Measurements from ENCODE around the gene PARD3B. TPM values are rescaled to one million over a fixed set of nuclear protein-coding genes. Genes with fewer than 3 reads are reported as not detected.

Gene PARD3B
- total and polyA plus RNA-seq, 10 of the 15 experiments (the other 5 are each of a cell fraction or from before 2014, with no cell fraction given) = 0.01 to 0.54 (median 0.07) TPM; not detected in 7

DNA sequence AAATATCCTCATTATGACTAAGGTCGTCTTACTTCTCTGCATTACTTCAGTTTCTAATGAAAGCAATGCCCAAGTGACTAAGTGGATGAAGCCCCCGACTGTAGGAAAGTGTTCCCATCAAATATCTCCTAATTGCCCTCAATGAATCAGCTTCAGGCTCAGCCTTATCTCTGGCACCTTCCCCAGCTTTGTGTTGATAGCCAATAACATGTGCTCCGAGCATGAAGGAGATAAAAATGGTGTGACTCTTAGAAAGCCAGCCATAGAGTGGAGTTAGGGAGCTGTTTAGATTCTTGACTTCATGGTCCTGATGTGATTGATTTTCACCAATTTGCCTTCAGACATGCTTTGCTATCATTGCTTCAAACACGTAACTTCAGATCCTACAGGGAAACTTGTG, 797.8 kb downstream of the PARD3B start:
- ChIA-PET RAD21 (ENCODE audit: unreplicated experiment) (no interaction called here), POLR2A (no interaction called here), SMC1A (ENCODE audit: uncharacterized antibody, unreplicated experiment) (no interaction called here), CTCF (no interaction called here)
- FAIRE-seq = no peak
- no peak for DNase-seq (ENCODE audit: low read depth, low spot score)
- in situ Hi-C loops (cut with MboI) = no loop called here
- H3K4me1 ChIP-seq (ENCODE audit: control insufficient read depth, insufficient read depth, low read length) = no peaks in the 10 kb centered on the region
- intact Hi-C loops (cut with micrococcal nuclease; ENCODE audit: unreplicated experiment) = no loop called here
- no peak overlapping the region for H2AFZ ChIP-seq (ENCODE audit: control insufficient read depth, low read depth, low read length)
- H3K27ac ChIP-seq (ENCODE audit: control insufficient read depth, insufficient read depth) = no peak overlapping the region
- no peaks in the 10 kb centered on the region for H3K9me3 ChIP-seq (replicated peaks; ENCODE audit: control insufficient read depth, insufficient read depth, low read length)
- no peaks in the 10 kb centered on the region for H3K27me3 ChIP-seq (replicated peaks in 1 of 2; ENCODE audit: control insufficient read depth in 2 of 2, insufficient read depth in 2 of 2, low read length in 1 of 2)
- H3K4me3 ChIP-seq = no peak overlapping the region
- no TSS peak for BruUV-seq (replicated peaks)
- WGBS (ENCODE audit: insufficient coverage, insufficient replicate concordance, low lambda C conversion rate, missing lambda C conversion rate) = 11% methylated on average over 4 of the region's 4 CpGs
- no peak overlapping the region for H3K4me2 ChIP-seq (ENCODE audit: control insufficient read depth, insufficient read depth)
- no peak for ATAC-seq
- H3K36me3 ChIP-seq (ENCODE audit: control insufficient read depth in 2 of 2, insufficient read depth in 2 of 2, low read length in 1 of 2) = no peaks in the 10 kb centered on the region
- no peaks in the 10 kb centered on the region for H4K20me1 ChIP-seq (ENCODE audit: control insufficient read depth, insufficient read depth)
- H3K9ac ChIP-seq (ENCODE audit: control insufficient read depth, insufficient read depth, low read length) = no peak overlapping the region
- no peaks in the 10 kb centered on the region for H3K79me2 ChIP-seq (ENCODE audit: control insufficient read depth, insufficient read depth, low read length)
- TF ChIP-seq E4F1 (IDR thresholded peaks at IDR 0.05; ENCODE audit: borderline replicate concordance, partially characterized antibody) (no peak), IKZF2 (IDR thresholded peaks at IDR 0.05) (no peak), SUZ12 (IDR thresholded peaks at IDR 0.05; ENCODE audit: unreplicated experiment) (no peak), EZH2 (IDR thresholded peaks at IDR 0.05; ENCODE audit: borderline replicate concordance, control insufficient read depth, low read depth, low read length) (no peak), RFX5 (IDR thresholded peaks at IDR 0.05; ENCODE audit: low read depth, low read length) (no peak), POLR2A (IDR thresholded peaks at IDR 0.05; ENCODE audit: low read depth, low read length) (no peak), JUND (IDR thresholded peaks at IDR 0.05; ENCODE audit: low read depth, low read length) (no peak), MYB (IDR thresholded peaks at IDR 0.05; ENCODE audit: borderline replicate concordance, low read depth, low read length) (no peak), KAT2A (conservative IDR thresholded peaks at IDR 0.05; ENCODE audit: control insufficient read depth, low read depth, low read length) (no peak), USF1 (IDR thresholded peaks at IDR 0.05; ENCODE audit: borderline replicate concordance, extremely low read length, insufficient read depth, low read depth, low read length) (no peak), EED (IDR thresholded peaks at IDR 0.05; ENCODE audit: low read depth) (no peak), HDAC6 (IDR thresholded peaks at IDR 0.05; ENCODE audit: unreplicated experiment) (no peak), NFYA (IDR thresholded peaks at IDR 0.05; ENCODE audit: borderline replicate concordance, low read depth, low read length) (no peak), HCFC1 (IDR thresholded peaks at IDR 0.05; ENCODE audit: low read length) (no peak)
- TF ChIP-seq, protein P1, sequence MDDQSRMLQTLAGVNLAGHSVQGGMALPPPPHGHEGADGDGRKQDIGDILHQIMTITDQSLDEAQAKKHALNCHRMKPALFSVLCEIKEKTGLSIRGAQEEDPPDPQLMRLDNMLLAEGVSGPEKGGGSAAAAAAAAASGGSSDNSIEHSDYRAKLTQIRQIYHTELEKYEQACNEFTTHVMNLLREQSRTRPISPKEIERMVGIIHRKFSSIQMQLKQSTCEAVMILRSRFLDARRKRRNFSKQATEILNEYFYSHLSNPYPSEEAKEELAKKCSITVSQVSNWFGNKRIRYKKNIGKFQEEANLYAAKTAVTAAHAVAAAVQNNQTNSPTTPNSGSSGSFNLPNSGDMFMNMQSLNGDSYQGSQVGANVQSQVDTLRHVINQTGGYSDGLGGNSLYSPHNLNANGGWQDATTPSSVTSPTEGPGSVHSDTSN (IDR thresholded peaks at IDR 0.05; ENCODE audit: insufficient replicate concordance, low read depth, low read length) = no peak
- TF ChIP-seq, protein P2, sequence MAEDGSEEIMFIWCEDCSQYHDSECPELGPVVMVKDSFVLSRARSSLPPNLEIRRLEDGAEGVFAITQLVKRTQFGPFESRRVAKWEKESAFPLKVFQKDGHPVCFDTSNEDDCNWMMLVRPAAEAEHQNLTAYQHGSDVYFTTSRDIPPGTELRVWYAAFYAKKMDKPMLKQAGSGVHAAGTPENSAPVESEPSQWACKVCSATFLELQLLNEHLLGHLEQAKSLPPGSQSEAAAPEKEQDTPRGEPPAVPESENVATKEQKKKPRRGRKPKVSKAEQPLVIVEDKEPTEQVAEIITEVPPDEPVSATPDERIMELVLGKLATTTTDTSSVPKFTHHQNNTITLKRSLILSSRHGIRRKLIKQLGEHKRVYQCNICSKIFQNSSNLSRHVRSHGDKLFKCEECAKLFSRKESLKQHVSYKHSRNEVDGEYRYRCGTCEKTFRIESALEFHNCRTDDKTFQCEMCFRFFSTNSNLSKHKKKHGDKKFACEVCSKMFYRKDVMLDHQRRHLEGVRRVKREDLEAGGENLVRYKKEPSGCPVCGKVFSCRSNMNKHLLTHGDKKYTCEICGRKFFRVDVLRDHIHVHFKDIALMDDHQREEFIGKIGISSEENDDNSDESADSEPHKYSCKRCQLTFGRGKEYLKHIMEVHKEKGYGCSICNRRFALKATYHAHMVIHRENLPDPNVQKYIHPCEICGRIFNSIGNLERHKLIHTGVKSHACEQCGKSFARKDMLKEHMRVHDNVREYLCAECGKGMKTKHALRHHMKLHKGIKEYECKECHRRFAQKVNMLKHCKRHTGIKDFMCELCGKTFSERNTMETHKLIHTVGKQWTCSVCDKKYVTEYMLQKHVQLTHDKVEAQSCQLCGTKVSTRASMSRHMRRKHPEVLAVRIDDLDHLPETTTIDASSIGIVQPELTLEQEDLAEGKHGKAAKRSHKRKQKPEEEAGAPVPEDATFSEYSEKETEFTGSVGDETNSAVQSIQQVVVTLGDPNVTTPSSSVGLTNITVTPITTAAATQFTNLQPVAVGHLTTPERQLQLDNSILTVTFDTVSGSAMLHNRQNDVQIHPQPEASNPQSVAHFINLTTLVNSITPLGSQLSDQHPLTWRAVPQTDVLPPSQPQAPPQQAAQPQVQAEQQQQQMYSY (CRISPR knock-in tag; IDR thresholded peaks at IDR 0.05) = no peak
